HK-2 (cell line): Measurements from ENCODE around the gene ASB1.

ENCODE experiments used
- DNase-seq: peaks from one replicate; pipeline ENCODE4 v3.0.0-alpha.2; 2018; ENCODE audit not compliant: unreplicated experiment

ASB1 gene, protein sequence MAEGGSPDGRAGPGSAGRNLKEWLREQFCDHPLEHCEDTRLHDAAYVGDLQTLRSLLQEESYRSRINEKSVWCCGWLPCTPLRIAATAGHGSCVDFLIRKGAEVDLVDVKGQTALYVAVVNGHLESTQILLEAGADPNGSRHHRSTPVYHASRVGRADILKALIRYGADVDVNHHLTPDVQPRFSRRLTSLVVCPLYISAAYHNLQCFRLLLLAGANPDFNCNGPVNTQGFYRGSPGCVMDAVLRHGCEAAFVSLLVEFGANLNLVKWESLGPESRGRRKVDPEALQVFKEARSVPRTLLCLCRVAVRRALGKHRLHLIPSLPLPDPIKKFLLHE

GRCh38 chr2:238426568-238427434 lies at the start of gene ASB1:
Gene ASB1 (plus strand): TSS chr2:238426927. CDS start chr2:238427071, 144 bp downstream.
- DNase-seq: peak; percentile 83

GRCh38 chr2:238378230-238379095 lies 48.3 kb upstream of the ASB1 start:
- DNase-seq: no peak

- peak; percentile 57 for DNase-seq
These were observed 47.5 kb upstream of the ASB1 start for GRCh38 chr2:238379096-238379810.

- no peak for DNase-seq
These were observed 46.4 kb upstream of the ASB1 start for GRCh38 chr2:238380336-238380735.

DNA sequence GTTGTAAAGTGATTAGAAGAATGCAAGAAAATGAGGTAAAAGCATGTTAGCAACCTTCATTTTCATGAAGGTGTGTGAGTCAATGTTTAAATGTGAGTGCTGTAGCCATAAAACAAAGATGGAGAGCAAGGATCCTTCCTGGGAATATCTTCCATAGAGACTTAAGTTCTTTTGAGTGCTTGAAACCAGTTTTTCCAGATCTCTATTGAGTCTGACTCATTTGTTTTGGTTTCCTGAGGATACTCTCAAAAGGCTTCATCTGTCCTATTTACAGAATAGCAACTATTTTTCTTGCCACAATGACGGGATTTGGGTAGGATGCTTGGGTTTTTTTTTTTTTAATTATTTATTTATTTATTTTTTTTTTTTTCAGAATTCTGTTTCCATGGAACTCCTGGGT lies 45.9 kb upstream of the ASB1 start:
- DNase-seq: no peak

- DNase-seq: no peak
These were observed 45.2 kb upstream of the ASB1 start for GRCh38 chr2:238381341-238382115.

GRCh38 chr2:238382381-238382781 lies 44.3 kb upstream of the ASB1 start:
- DNase-seq: no peak

DNA sequence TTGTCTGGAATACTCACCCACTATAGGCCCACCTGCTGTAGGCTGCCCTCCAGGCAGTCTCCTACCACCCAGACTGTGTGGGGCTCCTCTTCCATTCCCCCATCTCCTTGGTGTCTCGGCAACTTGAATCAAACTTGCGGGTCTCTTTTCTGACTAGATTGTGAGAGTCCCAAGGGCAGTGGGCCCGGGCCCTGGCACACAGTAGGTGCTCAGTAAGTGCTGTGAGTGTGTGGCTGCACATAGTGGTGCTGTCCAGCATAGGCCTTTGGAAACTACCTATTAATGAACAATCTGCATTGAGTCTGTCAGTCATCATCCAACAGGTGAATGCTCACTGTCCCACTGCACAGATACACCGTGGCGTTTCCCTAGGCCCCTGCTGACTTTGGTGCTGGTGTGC lies 43.6 kb upstream of the ASB1 start:
- no peak for DNase-seq

GRCh38 chr2:238383743-238384380 lies 42.9 kb upstream of the ASB1 start:
- no peak for DNase-seq

GRCh38 chr2:238387332-238387731 lies 39.4 kb upstream of the ASB1 start:
- no peak for DNase-seq

GRCh38 chr2:238388794-238389193 lies 37.9 kb upstream of the ASB1 start:
- no peak for DNase-seq

GRCh38 chr2:238389988-238390589 lies 36.6 kb upstream of the ASB1 start:
- DNase-seq: no peak

- no peak for DNase-seq
These were observed 35.6 kb upstream of the ASB1 start for GRCh38 chr2:238391042-238391689.

DNA sequence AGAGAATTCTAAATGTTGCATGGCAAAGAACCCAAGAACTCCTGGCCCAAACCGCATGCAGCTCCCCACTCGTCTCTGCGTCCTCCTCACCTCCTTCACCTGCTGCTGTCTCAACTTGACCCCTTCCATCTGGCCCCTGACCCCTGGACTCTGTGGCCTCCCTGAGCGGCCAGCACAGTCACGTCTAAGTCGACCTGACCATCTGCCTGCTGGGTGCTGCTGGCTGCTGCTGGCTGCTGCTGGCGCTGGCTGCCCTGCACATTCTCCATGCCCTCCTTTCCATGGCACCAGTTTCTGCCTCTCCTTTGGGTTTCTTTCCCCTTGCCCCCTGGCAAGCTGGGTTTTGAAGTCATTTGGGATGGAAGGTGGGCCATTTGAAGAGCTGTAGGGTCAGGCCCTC lies 30.1 kb upstream of the ASB1 start:
- DNase-seq: no peak

DNA sequence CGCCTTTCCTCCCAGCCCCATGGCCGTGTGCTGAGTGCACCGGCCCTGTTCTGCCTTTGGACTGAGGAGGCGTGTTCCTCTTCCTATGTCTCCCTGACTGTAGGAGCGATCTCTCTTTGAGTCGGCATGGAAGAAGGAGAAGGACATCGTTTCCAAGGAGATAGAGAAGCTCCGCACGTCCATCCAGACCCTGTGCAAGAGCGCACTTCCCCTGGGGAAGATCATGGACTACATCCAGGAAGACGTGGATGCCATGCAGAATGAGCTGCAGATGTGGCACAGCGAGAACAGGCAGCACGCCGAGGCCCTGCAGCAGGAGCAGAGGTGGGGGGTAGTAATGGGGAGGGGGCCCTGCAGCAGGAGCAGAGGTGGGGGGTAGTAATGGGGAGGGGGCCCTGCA lies 29.4 kb upstream of the ASB1 start:
- DNase-seq: no peak

GRCh38 chr2:238398577-238398976 lies 28.1 kb upstream of the ASB1 start:
- no peak for DNase-seq

GRCh38 chr2:238399094-238399493 lies 27.6 kb upstream of the ASB1 start:
- no peak for DNase-seq

- DNase-seq: no peak
These were observed 25.2 kb upstream of the ASB1 start for GRCh38 chr2:238401551-238401950.
